HG03045 (cell line): ENCODE results near the gene RRAS.

Source experiments
- ATAC-seq: cut with Tn5 transposase; IDR thresholded peaks from one replicate; pipeline ENCODE4 v1.9.1; 2021; ENCODE audit warnings: mild to moderate bottlenecking, moderate library complexity; ENCODE audit not compliant: unreplicated experiment

The RRAS gene

GRCh38 chr19:49640113-49640898 lies at the start of gene RRAS:
Gene RRAS, minus strand, starts transcription at chr19:49640143. Its CDS starts 45 bp downstream, at chr19:49640098.
- peak; percentile 55 for ATAC-seq

- no peak for ATAC-seq
Measured at GRCh38 chr19:49689133-49690078, 49.5 kb upstream of the RRAS start, which contains the start of gene ADM5. Gene ADM5, plus strand, starts transcription at chr19:49689594. Its CDS starts 244 bp downstream, at chr19:49689838.

GRCh38 chr19:49688531-49689132 lies 48.7 kb upstream of the RRAS start:
- no peak for ATAC-seq

- ATAC-seq: no peak
Measured at GRCh38 chr19:49687566-49688316, 47.8 kb upstream of the RRAS start.

GRCh38 chr19:49687150-49687549 lies 47.2 kb upstream of the RRAS start:
- ATAC-seq: no peak

- ATAC-seq: no peak
Measured at GRCh38 chr19:49686503-49687088, 46.7 kb upstream of the RRAS start.

GRCh38 chr19:49685845-49686332 lies 45.9 kb upstream of the RRAS start:
- ATAC-seq: no peak

- no peak for ATAC-seq
Measured at GRCh38 chr19:49684983-49685553, 45.1 kb upstream of the RRAS start.

GRCh38 chr19:49684251-49684982 lies 44.5 kb upstream of the RRAS start:
- ATAC-seq: no peak

GRCh38 chr19:49683814-49684250 lies 43.9 kb upstream of the RRAS start:
- no peak for ATAC-seq

- no peak for ATAC-seq
Measured at GRCh38 chr19:49682274-49682673, 42.3 kb upstream of the RRAS start.

- ATAC-seq: no peak
Measured at GRCh38 chr19:49681830-49682229, 41.9 kb upstream of the RRAS start.

- no peak for ATAC-seq
Measured at GRCh38 chr19:49680421-49681351, 40.7 kb upstream of the RRAS start.

- no peak for ATAC-seq
Measured at GRCh38 chr19:49679771-49680413, 39.9 kb upstream of the RRAS start.

GRCh38 chr19:49678985-49679770 lies 39.2 kb upstream of the RRAS start:
- ATAC-seq: no peak

- no peak for ATAC-seq
Measured at GRCh38 chr19:49677901-49678674, 38.1 kb upstream of the RRAS start.
